Epidermal melanocyte (primary cell): ENCODE results near the gene CDH11.

ENCODE experiments used
- DNase-seq: peaks from one replicate; pipeline ENCODE4 v3.0.0; 2011; ENCODE audit warnings: low spot score; ENCODE audit not compliant: insufficient read length

CDH11 gene

DNA sequence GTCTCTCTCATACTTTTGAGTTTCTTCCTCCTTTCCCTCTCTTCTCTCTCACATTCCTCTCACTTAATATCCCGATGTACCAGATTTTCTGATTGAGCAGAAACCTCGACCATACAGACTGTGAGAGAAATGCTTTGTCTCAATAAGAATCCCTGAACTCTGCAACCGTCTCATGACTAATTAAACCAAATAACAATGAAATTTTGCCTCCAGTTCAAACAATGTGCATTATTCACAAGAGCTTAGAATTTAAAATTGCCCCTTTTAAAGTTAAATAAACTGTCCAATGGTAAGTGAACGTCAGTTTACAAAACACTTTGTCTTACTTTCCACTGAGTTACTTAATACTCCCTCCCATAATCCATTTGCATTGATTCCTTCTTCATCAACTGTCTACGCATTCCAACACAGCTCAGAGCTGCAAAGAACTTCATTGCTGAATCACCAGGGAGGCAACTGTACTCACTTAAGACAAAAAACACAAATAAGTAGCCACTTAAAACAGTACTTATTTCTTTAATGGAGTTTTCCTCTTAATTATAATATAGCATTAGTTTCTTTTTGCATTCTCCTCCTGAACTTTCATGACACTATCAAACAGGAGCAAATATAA, 4.9 kb downstream of the CDH11 start:
- DNase-seq = no peak

DNA sequence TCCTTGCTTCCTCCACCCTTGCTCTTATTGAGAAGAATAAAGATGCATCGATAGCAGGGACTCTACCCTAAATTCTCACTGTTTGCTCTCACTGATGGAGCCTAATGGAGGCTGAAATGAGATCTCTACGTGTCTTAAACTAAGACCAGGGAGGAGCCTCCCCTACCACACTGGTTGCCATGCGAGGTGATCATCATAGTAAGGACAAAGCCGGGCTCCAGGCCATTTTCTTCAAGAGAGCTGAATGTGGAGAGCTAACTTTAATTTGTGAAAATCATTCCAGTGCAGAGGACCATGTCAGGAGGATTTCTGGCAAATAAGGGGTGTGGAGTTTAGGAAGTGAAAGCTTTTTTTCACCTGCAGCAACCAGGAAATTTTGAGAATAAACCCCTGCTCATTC, 5.6 kb downstream of the CDH11 start:
- no peak for DNase-seq

DNA sequence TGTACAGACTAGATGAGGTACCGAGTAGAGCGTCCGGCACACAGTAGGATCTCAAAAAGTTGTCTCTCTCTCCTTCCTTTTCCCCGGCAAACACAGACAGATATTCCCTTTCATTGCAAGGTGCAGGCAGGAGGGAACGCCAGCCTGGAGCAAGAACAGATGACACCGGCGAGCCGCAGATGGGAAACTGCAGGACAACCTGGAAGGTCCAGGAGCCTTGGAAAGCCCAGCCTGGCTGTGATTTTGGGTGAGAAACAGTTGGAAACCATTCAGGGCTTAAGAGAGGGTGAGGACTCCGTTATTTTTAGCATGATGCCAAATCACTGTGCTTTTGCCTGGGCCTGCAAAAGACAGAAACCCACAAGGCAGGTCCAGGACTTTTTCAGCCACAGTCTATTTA, 7.3 kb downstream of the CDH11 start:
- DNase-seq = no peak

DNA sequence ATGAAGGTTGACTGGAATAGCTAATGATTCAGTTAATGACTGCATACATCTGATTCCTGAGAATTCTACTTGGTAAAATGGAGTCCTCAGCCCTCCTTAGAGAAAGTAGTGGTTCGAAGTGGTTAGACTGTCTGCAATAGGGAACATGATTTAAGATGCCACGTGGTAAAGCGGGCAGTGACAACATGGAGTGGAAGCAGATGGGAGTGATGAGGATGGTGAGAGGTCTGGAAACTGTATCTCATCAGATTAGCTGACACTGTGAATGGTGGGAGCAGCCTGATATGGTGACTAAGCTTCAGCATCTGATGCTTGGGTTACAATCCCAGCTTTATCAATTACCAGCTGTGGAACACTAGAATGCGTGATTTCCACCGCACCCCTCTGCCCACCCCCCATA, 8.4 kb downstream of the CDH11 start:
- no peak for DNase-seq

GRCh38 chr16:65111306-65111705, 10.6 kb downstream of the CDH11 start:
- no peak for DNase-seq

- DNase-seq = no peak
Measured at GRCh38 chr16:65106757-65107156, 15.1 kb downstream of the CDH11 start.

GRCh38 chr16:65105171-65105570, 16.7 kb downstream of the CDH11 start:
- no peak for DNase-seq

- no peak for DNase-seq
Measured at GRCh38 chr16:65104471-65104870, 17.4 kb downstream of the CDH11 start.

- DNase-seq = no peak
Measured at GRCh38 chr16:65102326-65102725, 19.5 kb downstream of the CDH11 start.

GRCh38 chr16:65101009-65101408, 20.9 kb downstream of the CDH11 start:
- no peak for DNase-seq

DNA sequence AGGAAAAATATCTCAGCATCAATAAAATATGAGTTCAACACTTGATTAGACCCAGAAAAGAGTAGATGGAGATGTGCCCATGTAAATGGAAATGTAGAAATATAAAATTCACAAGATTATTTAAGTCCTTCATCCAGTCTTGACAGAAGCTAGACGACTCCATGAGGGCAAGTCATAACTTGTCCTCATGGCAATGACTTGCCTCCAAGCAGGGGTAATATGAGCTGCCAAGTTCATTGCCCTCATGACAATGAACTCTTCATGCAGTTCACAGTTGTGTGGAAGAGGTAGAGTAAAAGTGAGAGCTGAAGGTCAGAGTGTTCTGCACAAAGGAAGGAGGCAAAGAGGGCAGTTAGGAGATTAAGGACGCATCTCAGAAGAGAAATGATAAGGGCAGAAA, 22.3 kb downstream of the CDH11 start:
- DNase-seq = no peak

GRCh38 chr16:65098916-65099315, 22.9 kb downstream of the CDH11 start:
- DNase-seq = no peak

- no peak for DNase-seq
Measured at GRCh38 chr16:65097296-65097695, 24.6 kb downstream of the CDH11 start.

GRCh38 chr16:65095906-65096305, 26.0 kb downstream of the CDH11 start:
- no peak for DNase-seq

DNA sequence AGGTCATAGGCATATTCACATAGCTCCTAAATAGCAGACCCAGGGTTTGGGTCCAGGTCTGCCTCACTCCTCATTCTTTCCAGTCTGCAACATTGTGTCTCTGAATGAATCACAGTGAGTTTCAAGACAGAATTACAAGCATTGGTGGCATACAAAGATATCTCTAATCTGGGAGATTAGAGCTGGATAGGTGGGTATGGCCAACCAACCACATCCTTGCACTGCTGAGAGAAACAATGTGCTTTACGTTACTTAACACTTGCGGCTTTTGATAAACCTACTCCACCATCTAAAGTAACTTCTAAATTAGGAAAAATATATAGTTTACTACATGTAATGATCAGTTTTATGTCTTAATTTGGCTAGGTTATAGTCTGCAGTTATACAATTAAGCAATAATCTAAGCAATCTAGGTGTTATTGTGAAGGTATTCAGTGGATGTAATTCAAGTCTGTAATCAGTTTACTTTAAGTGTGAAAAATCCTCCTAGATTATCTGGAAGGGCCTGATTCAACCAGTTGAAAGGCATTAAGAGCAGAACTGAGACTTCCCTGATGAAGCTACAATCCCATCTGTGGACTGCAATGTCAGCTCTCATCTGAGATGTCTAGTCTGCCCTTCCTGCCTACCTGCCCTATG, 26.7 kb downstream of the CDH11 start:
- DNase-seq = no peak

DNA sequence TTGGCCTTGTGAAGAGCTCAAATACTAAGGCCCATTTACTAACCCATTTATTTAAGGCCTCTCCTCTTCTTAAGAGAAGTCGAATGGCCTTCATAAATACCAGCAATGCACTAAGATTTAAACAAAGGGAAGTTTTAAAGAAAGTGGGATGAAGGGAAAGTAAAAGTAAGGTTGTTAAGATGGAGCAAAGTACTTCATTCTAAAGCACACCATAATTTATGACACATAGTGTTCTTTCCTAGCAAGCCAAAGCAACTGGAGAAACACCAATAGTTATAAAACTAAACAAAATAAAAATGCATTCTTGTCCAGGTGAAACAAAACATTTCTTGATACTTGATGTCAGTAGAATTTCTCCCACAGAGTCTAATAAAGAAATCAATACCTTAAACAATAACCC, 27.9 kb downstream of the CDH11 start:
- no peak for DNase-seq

GRCh38 chr16:65083164-65083857, 38.6 kb downstream of the CDH11 start:
- DNase-seq = no peak

DNA sequence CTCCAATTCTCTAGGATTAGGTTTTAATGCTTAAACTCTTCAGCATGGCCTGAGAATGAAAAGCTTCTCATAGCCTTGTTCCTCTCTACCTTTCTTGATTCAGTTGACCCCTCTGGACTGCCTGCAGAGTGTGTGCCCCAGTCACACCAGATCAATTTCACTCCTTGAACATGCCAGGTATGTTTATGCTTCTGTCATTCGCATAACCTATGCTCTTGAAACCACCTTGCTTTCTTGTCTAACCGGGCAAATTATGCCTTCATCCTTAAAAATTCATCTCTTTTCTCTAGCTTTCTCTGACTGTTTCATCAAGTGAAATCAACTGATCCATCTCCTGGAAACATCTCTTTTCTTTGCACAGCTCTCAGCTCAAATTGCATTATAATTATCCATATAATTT, 42.3 kb downstream of the CDH11 start:
- DNase-seq = no peak

- no peak for DNase-seq
Measured at GRCh38 chr16:65077181-65077580, 44.7 kb downstream of the CDH11 start.

GRCh38 chr16:65075877-65076276, 46.0 kb downstream of the CDH11 start:
- no peak for DNase-seq

- DNase-seq = no peak
Measured at GRCh38 chr16:65071433-65072311, 50.2 kb downstream of the CDH11 start.
